Activated T-helper 17 cell treated with anti-CD3 and anti-CD28 coated beads, Interleukin-2, amount 50 U/mL, for 72 hours (primary cell): Measurements from ENCODE around the gene MRPL58. TPM values are rescaled to one million over a fixed set of nuclear protein-coding genes. Genes with fewer than 3 reads are reported as not detected.
"Not testable (repeated sequence)": the region's sequence is repeated elsewhere in the genome, so short reads cannot be mapped to it uniquely, and the experiment has no call there.

Experiments
- ATAC-seq: fragments of 150-1000 bp; cut with Tn5 transposase; replicated peaks from 2 replicates; pipeline ENCODE4 v1.10.0; 2021; ENCODE audit warnings: mild to moderate bottlenecking, moderate library complexity
- H3K27ac Mint-ChIP-seq: one replicate; pipeline ENCODE4 v1.8.0; 2022; ENCODE audit warnings: mixed read lengths
- H3K27me3 Mint-ChIP-seq: one replicate; pipeline ENCODE4 v1.8.0; 2022; ENCODE audit warnings: mixed read lengths
- H3K36me3 Mint-ChIP-seq: one replicate; pipeline ENCODE4 v1.8.0; 2022; ENCODE audit warnings: low read depth, mild to moderate bottlenecking, mixed read lengths
- H3K4me1 Mint-ChIP-seq: one replicate; pipeline ENCODE4 v1.8.0; 2022; ENCODE audit warnings: mixed read lengths
- H3K4me3 Mint-ChIP-seq: one replicate; pipeline ENCODE4 v1.8.0; 2022; ENCODE audit warnings: mild to moderate bottlenecking, mixed read lengths
- H3K9me3 Mint-ChIP-seq: one replicate; pipeline ENCODE4 v1.8.0; 2022; ENCODE audit warnings: mixed read lengths
- total RNA-seq, 2 donors: library from RNA; stranded (reverse); gene quantifications; one replicate each; pipeline ENCODE4 v1.2.3, GENCODE V29; 2022

The MRPL58 gene
- total RNA-seq, 2 donors from 2014 or later: 25.4 to 48.2 TPM

DNA sequence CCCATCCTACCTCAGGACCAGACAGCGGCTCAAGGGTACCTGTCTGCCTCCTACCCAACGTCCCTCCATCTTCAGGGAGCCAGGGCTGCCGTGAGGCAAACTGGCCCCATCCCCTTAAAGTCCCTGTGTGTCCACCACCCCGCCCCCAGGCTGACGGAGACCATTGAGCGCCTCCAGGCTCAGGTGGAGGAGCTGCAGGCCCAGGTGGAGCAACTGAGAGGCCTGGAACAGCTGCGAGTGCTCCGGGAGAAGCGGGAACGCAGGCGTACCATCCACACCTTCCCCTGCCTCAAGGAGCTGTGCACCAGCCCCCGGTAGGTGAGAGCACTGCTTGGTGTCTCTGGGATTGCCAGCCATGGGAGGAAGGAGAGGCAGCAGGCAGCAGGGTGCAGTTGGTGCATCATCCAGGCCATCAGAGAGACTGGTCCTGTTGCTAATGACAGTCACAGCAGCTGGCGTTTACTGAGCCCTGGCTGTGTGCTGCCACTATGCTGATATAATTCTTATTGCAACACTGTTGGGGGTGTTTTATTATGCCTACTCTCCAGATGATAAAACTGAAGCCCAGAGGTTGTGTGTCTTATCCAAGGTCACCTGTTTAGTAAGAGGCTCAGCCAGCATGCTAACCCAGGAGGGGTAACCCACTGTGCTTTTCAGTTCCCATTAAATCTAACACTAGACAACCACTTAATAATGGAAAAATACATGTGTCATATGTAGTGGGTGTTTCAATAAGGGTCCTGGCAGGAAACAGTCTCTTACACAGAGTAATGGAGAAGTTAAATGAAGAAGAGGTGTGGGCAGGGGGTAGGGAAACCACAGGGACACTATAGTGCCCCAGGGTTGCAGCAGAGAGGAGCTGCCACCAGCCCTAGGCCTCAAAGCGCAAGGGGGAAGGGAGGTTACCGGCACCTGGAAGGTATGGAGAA, 10.3 kb upstream of the MRPL58 start:
- Mint-ChIP-seq H3K9me3 (no peaks in the 10 kb centered on the region), H3K36me3 (no peaks in the 10 kb centered on the region), H3K4me1 (no peaks in the 10 kb centered on the region), H3K27me3 (no peaks in the 10 kb centered on the region), H3K27ac (no peak overlapping the region), H3K4me3 (no peak overlapping the region)
- no peak for ATAC-seq

DNA sequence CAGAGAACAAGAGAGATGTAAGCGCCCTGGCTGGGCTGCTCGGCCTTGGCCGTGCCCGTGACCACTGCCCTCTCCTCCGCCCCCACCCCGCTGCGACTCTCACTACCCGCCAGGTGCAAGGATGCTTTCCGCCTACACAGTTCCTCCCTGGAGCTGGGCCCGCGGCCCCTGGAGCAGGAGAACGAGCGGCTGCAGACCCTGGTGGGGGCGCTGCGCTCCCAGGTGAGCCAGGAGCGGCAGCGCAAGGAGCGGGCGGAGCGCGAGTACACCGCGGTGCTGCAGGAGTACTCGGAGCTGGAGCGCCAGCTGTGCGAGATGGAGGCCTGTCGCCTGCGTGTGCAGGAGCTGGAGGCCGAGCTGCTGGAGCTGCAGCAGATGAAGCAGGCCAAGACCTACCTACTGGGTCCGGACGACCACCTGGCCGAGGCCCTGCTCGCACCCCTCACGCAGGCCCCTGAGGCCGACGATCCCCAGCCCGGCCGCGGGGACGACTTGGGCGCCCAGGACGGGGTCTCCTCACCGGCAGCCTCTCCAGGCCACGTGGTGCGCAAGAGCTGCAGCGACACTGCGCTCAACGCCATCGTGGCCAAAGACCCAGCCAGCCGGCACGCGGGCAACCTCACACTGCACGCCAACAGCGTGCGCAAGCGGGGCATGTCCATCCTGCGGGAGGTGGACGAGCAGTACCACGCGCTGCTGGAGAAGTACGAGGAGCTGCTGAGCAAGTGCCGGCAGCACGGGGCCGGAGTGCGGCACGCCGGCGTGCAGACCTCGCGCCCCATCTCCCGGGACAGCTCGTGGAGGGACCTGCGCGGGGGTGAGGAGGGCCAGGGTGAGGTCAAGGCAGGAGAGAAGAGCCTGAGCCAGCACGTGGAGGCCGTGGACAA, 9.2 kb upstream of the MRPL58 start:
- Mint-ChIP-seq H3K27me3 (no peaks in the 10 kb centered on the region), H3K36me3 (no peaks in the 10 kb centered on the region), H3K9me3 (no peaks in the 10 kb centered on the region), H3K4me3 (no peak overlapping the region), H3K27ac (no peak overlapping the region), H3K4me1 (no peaks in the 10 kb centered on the region)
- no peak for ATAC-seq

DNA sequence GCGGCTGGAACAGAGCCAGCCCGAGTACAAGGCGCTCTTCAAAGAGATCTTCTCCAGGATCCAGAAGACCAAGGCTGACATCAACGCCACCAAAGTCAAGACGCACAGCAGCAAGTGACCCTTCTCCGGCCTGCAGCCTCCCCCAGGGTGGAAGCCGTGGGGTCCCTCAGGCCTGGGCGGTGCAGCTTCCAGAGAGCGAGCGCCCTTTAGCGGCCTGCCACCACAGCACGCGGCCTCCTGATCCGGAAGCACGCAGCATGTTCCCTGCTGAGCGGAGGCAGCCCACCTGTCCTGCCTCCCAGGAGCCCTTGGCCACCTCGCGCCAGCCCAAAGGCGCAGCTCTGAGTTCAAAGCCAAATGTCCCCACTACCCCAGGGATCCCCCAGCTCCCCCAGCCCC, 8.5 kb upstream of the MRPL58 start:
- no peak overlapping the region for H3K4me3 Mint-ChIP-seq
- no peaks in the 10 kb centered on the region for H3K36me3 Mint-ChIP-seq
- no peak overlapping the region for H3K27ac Mint-ChIP-seq
- no peaks in the 10 kb centered on the region for H3K9me3 Mint-ChIP-seq
- no peak for ATAC-seq
- H3K27me3 Mint-ChIP-seq: no peaks in the 10 kb centered on the region
- no peaks in the 10 kb centered on the region for H3K4me1 Mint-ChIP-seq

DNA sequence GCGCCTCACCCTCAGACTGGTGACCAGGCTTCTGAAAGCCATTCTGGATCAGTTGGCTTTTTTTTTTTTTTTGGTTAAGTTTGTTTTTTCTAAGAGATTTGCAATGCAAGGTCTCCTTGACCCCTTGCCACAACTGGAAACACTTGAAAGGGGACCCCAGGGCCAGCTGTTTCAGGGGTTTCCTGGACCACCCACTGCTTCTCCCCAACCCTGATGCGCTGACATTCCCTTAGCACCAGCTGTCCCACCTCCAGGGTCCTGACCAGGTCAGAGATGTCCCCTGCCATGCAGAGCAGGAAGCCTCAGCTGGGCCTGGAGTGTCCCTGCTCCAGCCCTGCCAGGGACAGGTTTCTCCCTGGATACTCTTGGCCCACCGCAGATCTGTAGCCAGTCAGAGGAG, 8.1 kb upstream of the MRPL58 start:
- no peak overlapping the region for H3K4me3 Mint-ChIP-seq
- ATAC-seq: no peak
- no peaks in the 10 kb centered on the region for H3K27me3 Mint-ChIP-seq
- H3K36me3 Mint-ChIP-seq: no peaks in the 10 kb centered on the region
- no peaks in the 10 kb centered on the region for H3K9me3 Mint-ChIP-seq
- no peak overlapping the region for H3K27ac Mint-ChIP-seq
- H3K4me1 Mint-ChIP-seq: no peaks in the 10 kb centered on the region

DNA sequence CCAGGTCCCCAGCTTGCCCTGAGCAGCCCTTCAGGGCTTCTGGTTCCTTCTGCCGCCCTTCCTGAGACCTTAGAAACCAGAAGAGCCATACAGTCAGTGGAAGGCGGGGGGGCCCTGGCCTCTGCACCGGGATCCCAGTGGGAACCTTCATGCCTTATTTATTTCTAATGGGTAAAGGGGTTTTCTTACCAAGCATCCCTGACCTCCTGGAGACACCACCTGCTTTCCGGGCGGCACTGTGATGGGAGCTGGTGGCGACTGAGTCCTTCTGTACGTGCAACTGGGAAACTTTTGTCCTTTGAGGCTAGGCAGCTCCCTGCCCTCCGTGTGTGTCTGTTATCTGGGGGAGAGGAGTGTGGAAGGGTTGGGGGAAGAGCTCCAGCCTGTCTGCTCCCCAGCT, 7.2 kb upstream of the MRPL58 start:
- ATAC-seq: no peak
- H3K36me3 Mint-ChIP-seq: no peaks in the 10 kb centered on the region
- no peaks in the 10 kb centered on the region for H3K27me3 Mint-ChIP-seq
- H3K4me1 Mint-ChIP-seq: no peaks in the 10 kb centered on the region
- H3K4me3 Mint-ChIP-seq: no peak overlapping the region
- no peaks in the 10 kb centered on the region for H3K9me3 Mint-ChIP-seq
- H3K27ac Mint-ChIP-seq: no peak overlapping the region

DNA sequence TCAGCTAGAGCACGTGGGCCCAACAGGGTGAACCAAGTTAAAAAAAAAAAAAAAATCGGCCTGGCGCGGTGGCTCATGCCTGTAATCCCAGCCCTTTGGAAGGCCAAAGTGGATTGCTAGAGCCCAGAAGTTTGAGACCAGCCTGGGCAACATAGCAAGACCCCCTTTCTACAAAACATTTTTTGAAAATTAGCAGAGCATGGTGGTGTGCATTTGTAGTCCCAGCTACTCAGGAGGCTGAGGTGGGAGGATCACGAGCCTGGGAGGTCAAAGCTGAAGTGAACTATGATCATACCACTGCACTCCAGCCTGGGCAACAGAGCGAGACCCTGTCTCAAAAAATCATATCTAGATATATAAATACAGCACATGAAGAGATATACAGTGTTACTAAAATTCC, 6.4 kb upstream of the MRPL58 start:
- not testable (repeated sequence) for H3K4me1 Mint-ChIP-seq, H3K27me3 Mint-ChIP-seq, ATAC-seq, H3K9me3 Mint-ChIP-seq, H3K4me3 Mint-ChIP-seq, H3K27ac Mint-ChIP-seq, H3K36me3 Mint-ChIP-seq

DNA sequence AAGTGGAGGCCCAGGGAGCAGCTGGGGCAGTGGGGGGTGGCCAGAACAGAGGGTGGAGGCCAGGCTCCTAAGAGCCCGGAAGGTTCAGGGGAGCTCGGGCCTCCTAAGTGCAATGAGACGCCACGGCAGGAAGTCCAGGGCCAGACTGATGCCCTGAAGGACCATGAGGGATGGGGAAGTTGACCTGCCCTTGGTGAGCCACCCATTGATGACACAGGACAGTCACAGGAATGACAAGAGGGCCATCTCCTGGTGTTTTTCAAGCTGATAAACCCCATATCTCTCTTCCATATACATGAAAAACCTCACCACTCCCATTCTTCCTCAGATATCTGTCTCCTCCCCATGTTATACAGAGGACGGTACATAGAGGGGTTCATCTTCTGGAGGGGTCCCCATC, 5.8 kb upstream of the MRPL58 start:
- no peaks in the 10 kb centered on the region for H3K9me3 Mint-ChIP-seq
- H3K27me3 Mint-ChIP-seq: no peaks in the 10 kb centered on the region
- peaks cover 4% of the 10 kb centered on the region for H3K4me1 Mint-ChIP-seq
- H3K4me3 Mint-ChIP-seq: no peak overlapping the region
- no peak overlapping the region for H3K27ac Mint-ChIP-seq
- no peaks in the 10 kb centered on the region for H3K36me3 Mint-ChIP-seq
- no peak for ATAC-seq

DNA sequence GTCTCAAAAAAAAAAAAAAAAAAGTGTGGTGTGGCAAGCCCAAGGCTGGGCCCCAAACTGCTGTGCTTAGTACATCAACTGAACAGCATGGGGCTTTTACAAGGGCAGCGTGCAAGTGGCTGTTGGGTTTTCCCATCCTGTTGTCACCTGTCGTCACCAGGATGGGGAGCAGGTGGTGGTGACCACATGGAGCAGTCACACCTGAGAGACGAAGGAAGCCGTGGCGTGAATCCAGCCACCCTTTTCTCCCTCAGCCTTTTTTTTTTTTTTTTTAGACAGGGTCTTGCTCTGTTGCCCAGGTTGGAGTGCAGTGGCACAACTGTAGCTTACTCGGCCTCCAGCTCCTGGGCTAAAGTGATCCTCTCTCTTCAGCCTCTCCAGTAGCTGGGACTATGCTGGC, 4.1 kb upstream of the MRPL58 start:
- Mint-ChIP-seq H3K27ac (no peak overlapping the region), H3K27me3 (no peaks in the 10 kb centered on the region), H3K4me1 (peaks cover 12% of the 10 kb centered on the region), H3K9me3 (no peaks in the 10 kb centered on the region), H3K36me3 (no peaks in the 10 kb centered on the region), H3K4me3 (no peak overlapping the region)
- ATAC-seq: no peak

DNA sequence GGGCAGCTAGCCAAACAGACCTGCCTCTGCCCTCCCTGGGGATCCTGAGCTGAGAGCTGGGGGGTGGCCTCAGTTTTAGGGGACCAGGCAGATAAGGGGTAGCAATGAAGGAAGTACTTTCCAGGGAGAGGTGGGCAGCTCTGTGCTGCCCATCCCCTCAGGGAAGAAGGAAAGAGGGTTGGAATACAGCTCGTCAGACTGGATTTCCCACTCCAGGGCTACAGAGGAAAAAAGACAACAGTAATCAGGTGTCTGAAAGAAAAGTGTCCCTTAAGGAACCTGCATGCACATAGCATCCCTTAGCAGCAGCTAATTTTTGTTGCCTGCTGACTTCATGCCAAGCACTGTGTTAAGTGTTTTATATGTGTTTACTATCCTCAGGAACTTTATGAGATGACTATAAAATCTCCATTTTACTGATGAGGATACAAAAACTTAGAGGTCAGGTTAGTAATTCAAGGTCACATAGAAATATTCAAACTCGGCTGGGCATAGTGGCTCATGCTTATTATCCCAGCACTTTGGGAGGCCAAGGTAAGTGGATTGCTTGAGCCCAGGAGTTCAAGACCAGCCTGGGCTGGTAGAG, 3.2 kb upstream of the MRPL58 start:
- Mint-ChIP-seq H3K36me3 (no peaks in the 10 kb centered on the region), H3K4me1 (peaks cover 19% of the 10 kb centered on the region), H3K9me3 (no peaks in the 10 kb centered on the region), H3K27me3 (no peaks in the 10 kb centered on the region), H3K27ac (no peak overlapping the region), H3K4me3 (no peak overlapping the region)
- no peak for ATAC-seq

DNA sequence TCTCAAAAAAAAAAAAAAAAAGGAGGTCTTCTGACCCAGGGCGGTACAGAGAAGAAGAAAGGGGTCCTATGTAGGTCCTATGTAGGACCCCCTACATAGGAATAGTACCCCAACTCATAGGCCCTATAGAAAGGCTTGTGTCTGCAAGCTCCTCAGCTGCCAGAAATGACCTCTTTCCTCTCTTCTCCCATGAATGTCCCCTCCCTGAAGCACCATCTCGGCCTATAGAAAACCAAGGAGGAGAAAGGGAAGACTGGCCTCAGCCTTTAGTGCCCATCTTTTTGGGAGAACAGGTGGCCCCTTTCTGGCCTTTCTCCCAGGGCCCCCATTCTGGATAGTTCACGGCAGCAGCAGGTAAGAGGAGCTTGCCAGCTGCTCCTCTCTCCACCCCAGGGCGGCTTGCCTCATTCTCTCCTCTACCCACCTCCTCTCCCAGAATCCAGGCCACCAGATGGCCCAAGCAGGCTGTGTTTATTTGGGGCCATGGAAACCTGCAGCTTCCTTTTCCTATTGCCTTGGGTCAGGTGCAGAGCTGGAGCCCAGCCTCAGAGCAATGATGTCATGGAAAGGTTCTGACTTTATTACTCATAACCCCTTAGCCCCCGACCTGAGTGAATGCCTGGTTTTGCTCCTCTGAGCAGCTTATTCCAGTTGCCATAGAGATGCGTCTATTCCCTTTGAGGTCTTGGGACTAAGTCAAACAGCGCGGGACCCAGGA, 1.6 kb upstream of the MRPL58 start:
- peak overlapping the region; percentile 76 for H3K4me3 Mint-ChIP-seq
- peaks cover 11% of the 10 kb centered on the region for H3K36me3 Mint-ChIP-seq
- ATAC-seq: peak; percentile 14
- H3K9me3 Mint-ChIP-seq: no peaks in the 10 kb centered on the region
- no peaks in the 10 kb centered on the region for H3K27me3 Mint-ChIP-seq
- peaks cover 30% of the 10 kb centered on the region for H3K4me1 Mint-ChIP-seq
- peak overlapping the region; percentile 79 for H3K27ac Mint-ChIP-seq

DNA sequence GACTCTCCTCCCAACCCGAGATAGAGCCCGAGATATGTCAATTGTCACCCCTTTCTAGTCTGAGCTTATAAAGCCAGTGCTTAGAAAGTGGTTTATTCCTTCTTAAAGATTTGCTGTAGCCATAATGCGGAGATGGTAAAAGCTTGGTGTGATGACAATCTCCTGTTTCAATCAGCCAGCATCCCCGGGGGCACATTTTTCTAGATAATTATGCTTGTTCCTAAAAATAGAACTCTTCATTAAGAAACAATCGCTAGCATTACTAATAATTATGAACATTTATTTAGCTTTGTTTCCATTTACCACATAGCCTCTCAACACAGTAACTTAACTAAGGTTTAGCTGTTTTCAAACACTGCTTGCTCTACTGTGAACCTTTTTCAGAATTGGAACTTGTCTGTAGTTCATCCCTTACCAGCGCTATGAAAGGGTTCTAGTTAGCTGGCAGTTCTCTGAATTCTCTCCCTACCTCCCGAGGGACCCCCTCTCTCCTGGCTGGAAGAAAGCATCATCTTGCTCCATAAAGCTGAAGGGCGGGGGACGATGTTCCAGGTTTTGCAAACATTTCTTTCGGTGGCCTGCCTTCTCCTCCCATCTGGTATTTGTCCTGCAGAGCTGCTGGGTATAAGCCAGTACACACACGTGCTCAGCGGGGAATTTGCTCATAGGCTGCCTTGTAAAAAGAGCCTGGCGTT, 922 bp upstream of the MRPL58 start:
- H3K36me3 Mint-ChIP-seq: peaks cover 18% of the 10 kb centered on the region
- H3K27me3 Mint-ChIP-seq: no peaks in the 10 kb centered on the region
- H3K4me1 Mint-ChIP-seq: peaks cover 30% of the 10 kb centered on the region
- H3K9me3 Mint-ChIP-seq: no peaks in the 10 kb centered on the region
- no peak for ATAC-seq
- peak overlapping the region; percentile 76 for H3K4me3 Mint-ChIP-seq
- H3K27ac Mint-ChIP-seq: peak overlapping the region; percentile 94

DNA sequence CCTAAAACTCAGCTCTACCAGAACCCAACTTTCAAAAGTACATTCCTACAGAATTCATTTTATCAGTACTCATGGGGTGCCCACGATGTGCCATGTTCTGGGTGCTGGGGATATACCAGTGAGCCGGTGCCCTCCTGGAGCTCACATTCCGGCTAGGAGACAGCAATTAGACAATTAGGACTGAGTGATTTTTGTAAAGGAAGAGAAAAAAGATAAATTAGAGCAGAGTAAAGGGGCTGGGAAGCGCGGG, 449 bp upstream of the MRPL58 start:
- no peak for ATAC-seq
- H3K9me3 Mint-ChIP-seq: no peaks in the 10 kb centered on the region
- H3K27ac Mint-ChIP-seq: peak overlapping the region; percentile 94
- peaks cover 30% of the 10 kb centered on the region for H3K4me1 Mint-ChIP-seq
- H3K4me3 Mint-ChIP-seq: peak overlapping the region; percentile 76
- peaks cover 22% of the 10 kb centered on the region for H3K36me3 Mint-ChIP-seq
- no peaks in the 10 kb centered on the region for H3K27me3 Mint-ChIP-seq

DNA sequence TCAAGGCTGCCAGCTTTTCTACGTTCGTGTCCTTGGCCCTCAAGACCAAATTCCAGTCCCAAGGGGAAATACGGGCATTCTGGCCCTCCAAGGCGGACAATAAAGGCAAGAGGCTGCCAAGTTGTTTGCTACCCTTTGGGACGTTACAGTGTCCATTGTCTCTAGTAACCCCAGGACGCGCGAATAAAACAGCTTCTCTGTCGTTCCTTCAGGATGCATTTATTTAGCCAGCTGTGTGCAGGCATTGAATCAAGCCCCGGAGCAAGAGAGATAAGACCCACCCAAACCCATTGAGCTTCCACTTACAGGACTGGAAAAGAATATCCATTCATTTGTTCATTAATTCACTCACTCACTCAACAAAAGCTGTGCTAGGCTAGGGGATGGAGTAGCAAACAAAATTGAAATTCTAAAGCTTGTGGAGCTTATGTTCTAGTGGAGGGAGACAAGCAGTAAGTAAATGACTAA, 656 bp downstream of the MRPL58 start:
- H3K4me1 Mint-ChIP-seq: peaks cover 30% of the 10 kb centered on the region
- no peaks in the 10 kb centered on the region for H3K9me3 Mint-ChIP-seq
- no peaks in the 10 kb centered on the region for H3K27me3 Mint-ChIP-seq
- H3K27ac Mint-ChIP-seq: peak overlapping the region; percentile 94
- H3K36me3 Mint-ChIP-seq: peaks cover 29% of the 10 kb centered on the region
- no peak for ATAC-seq
- H3K4me3 Mint-ChIP-seq: peak overlapping the region; percentile 76

DNA sequence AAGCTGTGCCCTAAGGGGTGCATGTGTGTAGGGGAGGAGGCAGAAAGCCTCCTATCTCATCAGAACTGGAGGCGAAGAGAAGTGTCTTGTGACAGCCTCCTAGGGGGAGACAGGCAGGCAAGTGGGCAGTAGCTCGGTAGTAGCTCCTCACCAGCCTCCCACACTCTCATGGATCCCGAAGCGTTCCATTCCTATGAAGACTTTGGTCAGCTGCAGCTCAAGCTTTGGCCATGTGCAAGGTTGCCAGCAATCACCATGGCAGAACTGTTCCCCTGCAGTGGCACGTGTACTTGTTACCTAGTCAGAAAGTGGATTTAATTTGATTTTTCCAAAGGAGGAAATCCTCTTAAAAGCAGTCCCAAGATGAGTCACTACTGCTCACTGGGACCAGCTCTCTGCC, 6.7 kb downstream of the MRPL58 start:
- Mint-ChIP-seq H3K27ac (no peak overlapping the region), H3K27me3 (no peaks in the 10 kb centered on the region), H3K9me3 (no peaks in the 10 kb centered on the region), H3K4me1 (peaks cover 11% of the 10 kb centered on the region), H3K4me3 (no peak overlapping the region), H3K36me3 (peaks cover 82% of the 10 kb centered on the region)
- ATAC-seq: no peak
